H9 (cell line): ENCODE data around the gene MRPL53. TPM values are rescaled to one million over a fixed set of nuclear protein-coding genes. Genes with fewer than 3 reads are reported as not detected.
A peak's percentile ranks its signal among the peaks of the same experiment; 100 is the strongest.

ENCODE experiments used
- DNase-seq: peaks from one replicate; pipeline ENCODE4 v3.0.0-alpha.2; 2017
- H2AFZ ChIP-seq: one replicate; pipeline ENCODE4 v1.6.1; 2013; ENCODE audit warnings: mild to moderate bottlenecking, low read length, control low read depth, moderate library complexity
- H2AK5ac ChIP-seq: 2 replicates; pipeline ENCODE4 v1.6.1; 2013; ENCODE audit warnings: low read length, control low read depth, mixed read lengths; ENCODE audit not compliant: insufficient read length
- H2BK120ac ChIP-seq: one replicate; pipeline ENCODE4 v1.6.1; 2013; ENCODE audit warnings: low read depth, mild to moderate bottlenecking, low read length, control low read depth, inconsistent platforms; ENCODE audit not compliant: poor library complexity, severe bottlenecking
- H2BK12ac ChIP-seq: 2 replicates; pipeline ENCODE4 v1.6.1; 2013; ENCODE audit warnings: low read length, control low read depth, mixed read lengths, low read depth; ENCODE audit not compliant: insufficient read length
- H2BK15ac ChIP-seq: 2 replicates; pipeline ENCODE4 v1.6.1; 2013; ENCODE audit warnings: low read depth, low read length, control low read depth
- H2BK20ac ChIP-seq: one replicate; pipeline ENCODE4 v1.6.1; 2013; ENCODE audit warnings: low read depth, mild to moderate bottlenecking, low read length, control low read depth, inconsistent platforms; ENCODE audit not compliant: poor library complexity, severe bottlenecking
- H2BK5ac ChIP-seq: 2 replicates; pipeline ENCODE4 v1.6.1; 2013; ENCODE audit warnings: low read length, control low read depth, mixed read lengths; ENCODE audit not compliant: insufficient read length
- H3K14ac ChIP-seq: 2 replicates; pipeline ENCODE4 v1.6.1; 2013; ENCODE audit warnings: low read length, control low read depth; ENCODE audit not compliant: insufficient read depth
- H3K18ac ChIP-seq: 2 replicates; pipeline ENCODE4 v1.6.1; 2013; ENCODE audit warnings: low read depth, mild to moderate bottlenecking, mixed read lengths, low read length, control low read depth; ENCODE audit not compliant: insufficient read length
- H3K23ac ChIP-seq: 2 replicates; pipeline ENCODE4 v1.6.1; 2013; ENCODE audit warnings: low read length, control low read depth, mixed read lengths, low read depth; ENCODE audit not compliant: insufficient read length
- H3K23me2 ChIP-seq: 2 replicates; pipeline ENCODE4 v1.6.1; 2013; ENCODE audit warnings: low read depth, mild to moderate bottlenecking, mixed read lengths, low read length, control low read depth; ENCODE audit not compliant: insufficient read length, poor library complexity, severe bottlenecking
- H3K27ac ChIP-seq: 2 replicates; pipeline ENCODE4 v1.5.1; 2013; ENCODE audit warnings: low read length, control low read depth, mixed read lengths, low read depth; ENCODE audit not compliant: insufficient read length
- H3K27me3 ChIP-seq: 2 replicates; pipeline ENCODE4 v1.6.1; 2013; ENCODE audit warnings: low read length, control low read depth, inconsistent platforms; ENCODE audit not compliant: insufficient read depth
- H3K4ac ChIP-seq: 2 replicates; pipeline ENCODE4 v1.6.1; 2013; ENCODE audit warnings: low read depth, mild to moderate bottlenecking, control low read depth, inconsistent platforms, low read length, moderate library complexity
- H3K4me1 ChIP-seq: 2 replicates; pipeline ENCODE4 v1.6.1; 2013; ENCODE audit warnings: low read length, control low read depth, inconsistent platforms; ENCODE audit not compliant: insufficient read depth
- H3K4me2 ChIP-seq: 2 replicates; pipeline ENCODE4 v1.6.1; 2013; ENCODE audit warnings: low read length, control low read depth, mixed read lengths; ENCODE audit not compliant: insufficient read length, insufficient read depth
- H3K56ac ChIP-seq: 2 replicates; pipeline ENCODE4 v1.6.1; 2013; ENCODE audit warnings: low read depth, mild to moderate bottlenecking, mixed read lengths, low read length, control low read depth; ENCODE audit not compliant: insufficient read length
- H3K79me1 ChIP-seq: 2 replicates; pipeline ENCODE4 v1.6.1; 2013; ENCODE audit warnings: low read depth, mild to moderate bottlenecking, moderate library complexity, low read length, control low read depth, inconsistent platforms; ENCODE audit not compliant: insufficient read depth, poor library complexity, severe bottlenecking
- H3K79me2 ChIP-seq: 2 replicates; pipeline ENCODE4 v1.6.1; 2013; ENCODE audit warnings: low read length, control low read depth, inconsistent platforms; ENCODE audit not compliant: insufficient read depth
- H3K9ac ChIP-seq: 2 replicates; pipeline ENCODE4 v1.6.1; 2013; ENCODE audit warnings: low read length, control low read depth, mixed read lengths; ENCODE audit not compliant: insufficient read length; ENCODE audit errors: extremely low read depth
- H3K9me3 ChIP-seq: one replicate; pipeline ENCODE4 v1.6.1; 2013; ENCODE audit warnings: low read depth, low read length, inconsistent platforms; ENCODE audit not compliant: control insufficient read depth
- H3T11ph ChIP-seq: one replicate; pipeline ENCODE4 v1.6.1; 2013; ENCODE audit warnings: mild to moderate bottlenecking, low read length, control low read depth, inconsistent platforms
- H4K20me1 ChIP-seq: one replicate; pipeline ENCODE4 v1.6.1; 2013; ENCODE audit not compliant: control insufficient read depth, insufficient read length, insufficient read depth
- H4K5ac ChIP-seq: 2 replicates; pipeline ENCODE4 v1.6.1; 2013; ENCODE audit warnings: low read depth, mild to moderate bottlenecking, mixed read lengths, low read length, control low read depth; ENCODE audit not compliant: insufficient read length
- H4K8ac ChIP-seq: replicated peaks from 2 replicates; pipeline ENCODE4 v1.6.1; 2013; ENCODE audit warnings: low read length, control low read depth, mixed read lengths, low read depth; ENCODE audit not compliant: insufficient read length
- H4K91ac ChIP-seq: 2 replicates; pipeline ENCODE4 v1.6.1; 2013; ENCODE audit warnings: low read depth, mild to moderate bottlenecking, moderate library complexity, mixed read lengths, low read length, control low read depth; ENCODE audit not compliant: insufficient read length
- H3K27ac Mint-ChIP-seq, 3 experiments: 2 replicates in 2 of 3; 3 replicates in 1 of 3; pipeline ENCODE4 v1.8.0; 2020 to 2021; ENCODE audit warnings: mixed read lengths in 3 of 3, mild to moderate bottlenecking in 1 of 3, moderate library complexity in 1 of 3
- H3K27me3 Mint-ChIP-seq: 2 replicates; pipeline ENCODE4 v1.8.0; 2021; ENCODE audit warnings: low read depth, mild to moderate bottlenecking, moderate library complexity, mixed read lengths
- H3K36me3 Mint-ChIP-seq, 3 experiments: 2 replicates in 2 of 3; 3 replicates in 1 of 3; pipeline ENCODE4 v1.8.0; 2020 to 2021; ENCODE audit warnings: low read depth in 3 of 3, mixed read lengths in 3 of 3; ENCODE audit not compliant: insufficient read depth in 1 of 3
- H3K4me1 Mint-ChIP-seq, 2 experiments: 2 replicates each; pipeline ENCODE4 v1.8.0; 2020; ENCODE audit warnings: mixed read lengths in 2 of 2
- H3K4me3 Mint-ChIP-seq, 2 experiments: 2 replicates in 1 of 2; 3 replicates in 1 of 2; pipeline ENCODE4 v1.8.0; 2020 to 2021; ENCODE audit warnings: mild to moderate bottlenecking in 2 of 2, mixed read lengths in 2 of 2, moderate library complexity in 1 of 2
- H3K9me3 Mint-ChIP-seq, 2 experiments: 2 replicates in 1 of 2; 3 replicates in 1 of 2; pipeline ENCODE4 v1.8.0; 2020; ENCODE audit warnings: mild to moderate bottlenecking in 2 of 2, mixed read lengths in 2 of 2, moderate library complexity in 1 of 2
- WGBS: extraction: QIAGEN DNeasy Blood & Tissue Kit; methylation state at CpG from one replicate; pipeline ENCODE4 v1.1.7; 2013; ENCODE audit warnings: missing lambda C conversion rate, low lambda C conversion rate, mixed read lengths; ENCODE audit not compliant: insufficient read length; ENCODE audit errors: extremely low coverage; 5-methylcytosine and 5-hydroxymethylcytosine counted together
- total RNA-seq: library from RNA; stranded (reverse); gene quantifications from 2 replicates; pipeline ENCODE4 v1.2.1, GENCODE V29; 2021
- TF ChIP-seq, protein P1 (sequence below): fragments of 200-600 bp; sonication (generic); conservative IDR thresholded peaks from 3 replicates; pipeline ENCODE4 v1.8.0; 2021; ENCODE audit warnings: antibody characterized with exemption, mild to moderate bottlenecking

MRPL53 gene
- total RNA-seq, 1 experiment from 2014 or later = 59.5 TPM

DNA sequence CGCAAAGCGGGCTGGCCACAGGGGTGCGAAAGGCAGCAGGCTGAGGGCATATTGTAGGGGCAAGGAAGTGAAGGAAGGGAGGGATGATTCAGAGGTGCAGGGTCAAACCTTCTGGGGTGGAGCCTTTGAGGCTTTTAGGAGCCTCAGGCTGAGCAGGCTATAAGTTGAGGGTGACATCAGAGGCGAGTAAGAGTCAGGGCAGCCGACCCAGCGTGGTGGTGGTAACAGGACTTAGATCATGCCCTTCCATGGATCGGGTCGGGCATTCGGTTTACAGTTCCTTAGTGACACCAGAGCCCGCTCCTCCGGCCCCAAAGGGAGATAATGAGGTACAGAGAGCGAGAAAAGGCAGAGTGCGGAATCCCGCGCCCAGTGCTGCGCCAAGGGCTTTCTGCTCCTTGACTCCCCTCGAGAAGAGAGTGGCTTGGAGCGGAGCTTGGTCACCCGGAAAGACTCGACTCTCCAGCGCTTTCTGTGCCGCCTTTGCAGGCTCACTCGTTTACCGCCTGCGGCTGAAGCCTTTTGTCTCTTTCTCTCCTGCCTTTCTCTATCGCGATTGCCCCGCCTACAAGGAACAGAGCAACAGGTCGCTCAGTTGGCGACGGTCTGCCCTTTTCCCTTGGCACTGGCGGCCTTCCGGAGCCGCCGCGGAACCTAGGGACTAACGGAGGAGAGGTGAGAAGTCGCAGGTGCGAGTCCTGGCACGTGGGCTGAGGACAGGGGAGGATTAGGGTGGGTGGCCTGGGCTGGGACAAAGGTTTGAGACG lies 26.2 kb upstream of the MRPL53 start:
- WGBS = no CpG with 5 or more reads among the region's 41 CpGs
- no peak overlapping the region for H2BK5ac ChIP-seq
- no peak overlapping the region for H3K56ac ChIP-seq
- H4K5ac ChIP-seq = no peak overlapping the region
- no peak overlapping the region for H2BK12ac ChIP-seq
- no peaks in the 10 kb centered on the region for H3K79me2 ChIP-seq
- H3K4me1 ChIP-seq = no peaks in the 10 kb centered on the region
- H3K27me3 ChIP-seq = peaks cover 80% of the 10 kb centered on the region
- no peak overlapping the region for H2BK20ac ChIP-seq
- H4K20me1 ChIP-seq = no peaks in the 10 kb centered on the region
- H3K18ac ChIP-seq = no peak overlapping the region
- H3K4me2 ChIP-seq = peak overlapping the region; percentile 59
- no peak overlapping the region for H2BK120ac ChIP-seq
- peak; percentile 79 for DNase-seq
- H3K9me3 Mint-ChIP-seq = peaks cover 0 to 2% of the 10 kb centered on the region in 2 experiments; a peak in 2 of 5 replicates
- no peak overlapping the region for H2BK15ac ChIP-seq
- H4K91ac ChIP-seq = no peak overlapping the region
- H3K36me3 Mint-ChIP-seq = peaks cover 8 to 12% (median 11%) of the 10 kb centered on the region in 3 experiments
- H3K79me1 ChIP-seq = no peaks in the 10 kb centered on the region
- H3K27me3 Mint-ChIP-seq = peaks cover 94% of the 10 kb centered on the region
- peaks cover 39% of the 10 kb centered on the region for H3K23me2 ChIP-seq
- no peak overlapping the region for H3K23ac ChIP-seq
- H3K4me1 Mint-ChIP-seq = peaks cover 43 to 54% of the 10 kb centered on the region in 2 experiments
- H2AK5ac ChIP-seq = no peak overlapping the region
- H3K14ac ChIP-seq = no peak overlapping the region
- no peaks in the 10 kb centered on the region for H3K9me3 ChIP-seq
- no peak overlapping the region for H2AFZ ChIP-seq
- TF ChIP-seq, protein P1, sequence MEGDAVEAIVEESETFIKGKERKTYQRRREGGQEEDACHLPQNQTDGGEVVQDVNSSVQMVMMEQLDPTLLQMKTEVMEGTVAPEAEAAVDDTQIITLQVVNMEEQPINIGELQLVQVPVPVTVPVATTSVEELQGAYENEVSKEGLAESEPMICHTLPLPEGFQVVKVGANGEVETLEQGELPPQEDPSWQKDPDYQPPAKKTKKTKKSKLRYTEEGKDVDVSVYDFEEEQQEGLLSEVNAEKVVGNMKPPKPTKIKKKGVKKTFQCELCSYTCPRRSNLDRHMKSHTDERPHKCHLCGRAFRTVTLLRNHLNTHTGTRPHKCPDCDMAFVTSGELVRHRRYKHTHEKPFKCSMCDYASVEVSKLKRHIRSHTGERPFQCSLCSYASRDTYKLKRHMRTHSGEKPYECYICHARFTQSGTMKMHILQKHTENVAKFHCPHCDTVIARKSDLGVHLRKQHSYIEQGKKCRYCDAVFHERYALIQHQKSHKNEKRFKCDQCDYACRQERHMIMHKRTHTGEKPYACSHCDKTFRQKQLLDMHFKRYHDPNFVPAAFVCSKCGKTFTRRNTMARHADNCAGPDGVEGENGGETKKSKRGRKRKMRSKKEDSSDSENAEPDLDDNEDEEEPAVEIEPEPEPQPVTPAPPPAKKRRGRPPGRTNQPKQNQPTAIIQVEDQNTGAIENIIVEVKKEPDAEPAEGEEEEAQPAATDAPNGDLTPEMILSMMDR = no peak
- no peak overlapping the region for H4K8ac ChIP-seq
- no peak overlapping the region for H3K27ac ChIP-seq
- H3K27ac Mint-ChIP-seq = 0 out of 7 replicates have a peak overlapping the region, but pooled peaks of 1 of the 3 experiments have one; percentile 29
- no peak overlapping the region for H3T11ph ChIP-seq
- no peak overlapping the region for H3K9ac ChIP-seq
- H3K4me3 Mint-ChIP-seq = peak overlapping the region; percentile 75 to 82
- no peak overlapping the region for H3K4ac ChIP-seq
